H1 (cell line): ENCODE measurements around the gene SUSD1. TPM values are rescaled to one million over a fixed set of nuclear protein-coding genes. Genes with fewer than 3 reads are reported as not detected.

Experiments
- CTCF ChIA-PET: fragments of 300-600 bp; sonication (Branson Sonifier 250); formaldehyde crosslinking; loops from one replicate; lab custom pipeline; 2021; ENCODE audit not compliant: partially characterized antibody; lab: Charles Lee
- POLR2A ChIA-PET: fragments of 300-600 bp; sonication (Branson Sonifier 250); formaldehyde crosslinking; loops from one replicate; lab custom pipeline; 2021; ENCODE audit warnings: inconsistent platforms; ENCODE audit not compliant: partially characterized antibody; lab: Charles Lee
- DNase-seq, 2 experiments: peaks; one replicate each; pipeline versions ENCODE4 v3.0.0 to v3.0.0-alpha.2; 2010 to 2022; ENCODE audit warnings: low spot score in 2 of 2, low read depth in 1 of 2, mixed read lengths in 1 of 2
- FAIRE-seq: peaks from 2 replicates; lab custom pipeline; 2011; peaks lifted over from hg19 to GRCh38; lab: Jason Lieb, UNC
- H2AFZ ChIP-seq: 2 replicates; pipeline ENCODE4 v1.8.1; 2012; ENCODE audit warnings: low read length, inconsistent platforms
- H2AK5ac ChIP-seq: 2 replicates; pipeline ENCODE4 v1.6.1; 2013; ENCODE audit warnings: low read depth, low read length
- H2BK120ac ChIP-seq: replicated peaks from 2 replicates; pipeline ENCODE3; 2013; ENCODE audit warnings: low read depth, low read length, inconsistent platforms
- H2BK12ac ChIP-seq: 2 replicates; pipeline ENCODE4 v1.6.1; 2013; ENCODE audit warnings: low read depth, low read length
- H2BK15ac ChIP-seq: 2 replicates; pipeline ENCODE4 v1.6.1; 2013; ENCODE audit warnings: low read length
- H2BK20ac ChIP-seq: 2 replicates; pipeline ENCODE4 v1.6.1; 2013; ENCODE audit warnings: low read length
- H2BK5ac ChIP-seq: 2 replicates; pipeline ENCODE4 v1.6.1; 2013; ENCODE audit warnings: low read depth, low read length
- H3K14ac ChIP-seq: 2 replicates; pipeline ENCODE4 v1.6.1; 2013; ENCODE audit warnings: inconsistent platforms; ENCODE audit not compliant: insufficient read length
- H3K18ac ChIP-seq: 2 replicates; pipeline ENCODE4 v1.6.1; 2013; ENCODE audit warnings: low read length; ENCODE audit errors: extremely low read depth
- H3K23ac ChIP-seq: 2 replicates; pipeline ENCODE4 v1.6.1; 2013; ENCODE audit warnings: inconsistent platforms; ENCODE audit not compliant: insufficient read length
- H3K23me2 ChIP-seq: 2 replicates; pipeline ENCODE4 v1.6.1; 2013; ENCODE audit warnings: low read depth, low read length
- H3K27ac ChIP-seq: 2 replicates; pipeline ENCODE4 v1.6.1; 2011; ENCODE audit warnings: low read depth, low read length, inconsistent platforms
- H3K27me3 ChIP-seq, 4 experiments: replicated peaks in 1 of 4; 1 replicate in 1 of 4; 2 replicates in 3 of 4; pipeline versions ENCODE4 v1.6.1 to v1.8.1; 2011 to 2013; ENCODE audit warnings: low read length in 3 of 4, mild to moderate bottlenecking in 3 of 4, inconsistent platforms in 2 of 4, mixed read lengths in 2 of 4, moderate library complexity in 1 of 4; ENCODE audit not compliant: control insufficient read depth in 3 of 4, insufficient read depth in 3 of 4; ENCODE audit errors: extremely low read depth in 1 of 4
- H3K36me3 ChIP-seq, 4 experiments: 2 replicates each; pipeline versions ENCODE4 v1.6.1 to v1.8.1; 2011 to 2013; ENCODE audit warnings: mild to moderate bottlenecking in 4 of 4, low read length in 3 of 4, moderate library complexity in 2 of 4, control low read depth in 1 of 4, inconsistent platforms in 1 of 4; ENCODE audit not compliant: insufficient read depth in 4 of 4, control insufficient read depth in 2 of 4
- H3K4ac ChIP-seq: replicated peaks from 2 replicates; pipeline ENCODE3; 2013; ENCODE audit warnings: low read length, low read depth, mixed read lengths, inconsistent platforms; ENCODE audit not compliant: insufficient read length
- H3K4me1 ChIP-seq, 4 experiments: replicated peaks in 1 of 4; 1 replicate in 1 of 4; 2 replicates in 3 of 4; pipeline versions ENCODE4 v1.6.1 to v1.8.1; 2011 to 2013; ENCODE audit warnings: low read length in 3 of 4, inconsistent platforms in 2 of 4, mixed read lengths in 1 of 4; ENCODE audit not compliant: insufficient read depth in 4 of 4, control insufficient read depth in 3 of 4
- H3K4me2 ChIP-seq, 2 experiments: 2 replicates each; pipeline versions ENCODE4 v1.6.1 to v1.8.1; 2011 to 2013; ENCODE audit warnings: low read depth in 2 of 2, low read length in 2 of 2, control low read depth in 1 of 2, inconsistent platforms in 1 of 2, mild to moderate bottlenecking in 1 of 2; ENCODE audit not compliant: insufficient read depth in 1 of 2
- H3K4me3 ChIP-seq, 4 experiments: fragments of 200-600, 300-600 bp in 1 of 4; sonication (generic), shearing (Covaris generic), sonication (Bioruptor Twin) in 1 of 4; 2 replicates each; pipeline versions ENCODE4 v1.5.1 to v1.8.1; 2011 to 2016; ENCODE audit warnings: low read length in 4 of 4, low read depth in 3 of 4, control low read depth in 2 of 4, inconsistent platforms in 2 of 4, mild to moderate bottlenecking in 2 of 4, mixed read lengths in 1 of 4, moderate library complexity in 1 of 4; ENCODE audit not compliant: insufficient read depth in 2 of 4; ENCODE audit errors: extremely low read depth in 1 of 4
- H3K56ac ChIP-seq: replicated peaks from 2 replicates; pipeline ENCODE3; 2013; ENCODE audit warnings: low read depth, mild to moderate bottlenecking, mixed read lengths, low read length, inconsistent platforms; ENCODE audit not compliant: insufficient read length
- H3K79me1 ChIP-seq: 2 replicates; pipeline ENCODE4 v1.6.1; 2013; ENCODE audit warnings: low read depth, low read length, control low read depth
- H3K79me2 ChIP-seq, 2 experiments: 2 replicates each; pipeline versions ENCODE4 v1.6.1 to v1.8.1; 2012 to 2013; ENCODE audit warnings: low read length in 2 of 2, mild to moderate bottlenecking in 2 of 2, inconsistent platforms in 1 of 2; ENCODE audit not compliant: insufficient read depth in 2 of 2, control insufficient read depth in 1 of 2
- H3K9ac ChIP-seq, 4 experiments: replicated peaks in 1 of 4; 1 replicate in 1 of 4; 2 replicates in 3 of 4; pipeline versions ENCODE4 v1.6.1 to v1.8.1; 2011 to 2013; ENCODE audit warnings: low read depth in 3 of 4, low read length in 3 of 4, control low read depth in 2 of 4, mild to moderate bottlenecking in 2 of 4, moderate library complexity in 2 of 4, inconsistent platforms in 1 of 4; ENCODE audit errors: extremely low read depth in 1 of 4
- H3K9me3 ChIP-seq, 2 experiments: 2 replicates each; pipeline versions ENCODE4 v1.6.1 to v1.8.1; 2012 to 2013; ENCODE audit warnings: mild to moderate bottlenecking in 2 of 2, moderate library complexity in 2 of 2, control low read depth in 1 of 2, inconsistent platforms in 1 of 2, low read depth in 1 of 2, low read length in 1 of 2, mixed read lengths in 1 of 2; ENCODE audit not compliant: insufficient read depth in 2 of 2
- H4K20me1 ChIP-seq, 2 experiments: replicated peaks in 1 of 2; 2 replicates each; pipeline versions ENCODE3 to v1.8.1; 2011 to 2013; ENCODE audit warnings: inconsistent platforms in 2 of 2, low read length in 2 of 2, mild to moderate bottlenecking in 1 of 2; ENCODE audit not compliant: insufficient read depth in 2 of 2, control insufficient read depth in 1 of 2
- H4K5ac ChIP-seq: 2 replicates; pipeline ENCODE4 v1.6.1; 2013; ENCODE audit warnings: low read length, low read depth, mixed read lengths, inconsistent platforms; ENCODE audit not compliant: insufficient read length
- H4K8ac ChIP-seq: 2 replicates; pipeline ENCODE4 v1.8.0; 2013; ENCODE audit warnings: mild to moderate bottlenecking, moderate library complexity, low read length, inconsistent platforms; ENCODE audit not compliant: insufficient read depth; ENCODE audit errors: extremely low read depth
- H4K91ac ChIP-seq: replicated peaks from 2 replicates; pipeline ENCODE3; 2013; ENCODE audit warnings: low read length, mixed read lengths, inconsistent platforms; ENCODE audit not compliant: insufficient read length
- BACH1 ChIP-seq: IDR thresholded peaks from 2 replicates; pipeline ENCODE4 v1.6.1; 2012; ENCODE audit warnings: low read length, improper control_type of control experiment
- BCL11A ChIP-seq, 2 experiments: IDR thresholded peaks; one replicate each; pipeline ENCODE4 v1.6.1; 2011; ENCODE audit warnings: low read depth in 2 of 2, low read length in 2 of 2, mild to moderate bottlenecking in 2 of 2
- JUND ChIP-seq: IDR thresholded peaks from 2 replicates; pipeline ENCODE4 v1.6.1; 2011; ENCODE audit warnings: mild to moderate bottlenecking, improper control_type of control experiment, low read length
- KDM1A ChIP-seq: fragments of 200-600, 300-600 bp; sonication (generic); IDR thresholded peaks from 2 replicates; pipeline ENCODE4 v1.7.1; 2016; ENCODE audit warnings: mild to moderate bottlenecking, low read length, borderline replicate concordance
- POLR2A ChIP-seq, 2 experiments: IDR thresholded peaks; 1 replicate in 1 of 2; 2 replicates in 1 of 2; pipeline ENCODE4 v1.6.1; 2011; ENCODE audit warnings: low read depth in 2 of 2, low read length in 2 of 2, mild to moderate bottlenecking in 2 of 2; ENCODE audit errors: control extremely low read depth in 1 of 2
- POU5F1 ChIP-seq: IDR thresholded peaks from 2 replicates; pipeline ENCODE4 v1.6.1; 2011; ENCODE audit warnings: low read depth, mild to moderate bottlenecking, low read length, moderate library complexity
- RFX5 ChIP-seq: IDR thresholded peaks from 2 replicates; pipeline ENCODE4 v1.6.1; 2011; ENCODE audit warnings: low read depth, low read length, improper control_type of control experiment, borderline replicate concordance
- SP4 ChIP-seq: IDR thresholded peaks from 2 replicates; pipeline ENCODE4 v1.6.1; 2012; ENCODE audit warnings: low read length, inconsistent platforms
- SUZ12 ChIP-seq: fragments of 200-600 bp; sonication (generic); IDR thresholded peaks from 2 replicates; pipeline ENCODE4 v1.6.1; 2012; ENCODE audit warnings: mild to moderate bottlenecking, inconsistent platforms, low read length, moderate library complexity, mixed read lengths
- WGBS, 2 experiments: shearing (Covaris generic) in 1 of 2; methylation state at CpG; one replicate each; pipeline versions ENCODE4 v1.1.6 to v1.1.7; 2013 to 2015; ENCODE audit warnings: low lambda C conversion rate in 2 of 2, mixed read lengths in 2 of 2, inconsistent platforms in 1 of 2, low coverage in 1 of 2, missing lambda C conversion rate in 1 of 2; ENCODE audit not compliant: insufficient replicate concordance in 2 of 2, insufficient coverage in 1 of 2, insufficient read length in 1 of 2; ENCODE audit errors: extremely low coverage in 1 of 2, missing lambda C conversion rate in 1 of 2; 5-methylcytosine and 5-hydroxymethylcytosine counted together
- polyA plus RNA-seq, 7 experiments: library from polyadenylated mRNA; depleted of rRNA in 3 of 7; stranded (reverse) in 5 of 7; unstranded in 2 of 7; fragments of >200 nt in 5 of 7; fragments of 200-250 nt in 2 of 7; gene quantifications; 1 replicate in 5 of 7; 2 replicates in 1 of 7; 4 replicates in 1 of 7; pipeline versions ENCODE4 v1.2.1 to v1.2.3, GENCODE V29; 2011 to 2013; ENCODE audit warnings: missing spikeins in 2 of 7, mixed read lengths in 2 of 7
- total RNA-seq: library from RNA; stranded (reverse); fragmentation: NEBNext Ultra II Directional; extraction: Animal tissue kit (Norgen Biotek cat#: 25700); gene quantifications from 2 replicates; pipeline ENCODE4 v1.2.1, GENCODE V29; 2021
- TF ChIP-seq, protein P1 (sequence below), 3 experiments: IDR thresholded peaks; 1 replicate in 2 of 3; 2 replicates in 1 of 3; pipeline versions ENCODE4 v1.5.1 to v1.6.1; 2011; ENCODE audit warnings: low read length in 3 of 3, mild to moderate bottlenecking in 3 of 3, inconsistent platforms in 2 of 3, low read depth in 1 of 3, moderate library complexity in 1 of 3; ENCODE audit not compliant: insufficient read depth in 1 of 3; ENCODE audit errors: control extremely low read depth in 1 of 3

Gene SUSD1
- total and polyA plus RNA-seq, 2 of the 8 experiments (the other 6 are each of a cell fraction or from before 2014, with no cell fraction given): 2.8 to 7.2 TPM

DNA sequence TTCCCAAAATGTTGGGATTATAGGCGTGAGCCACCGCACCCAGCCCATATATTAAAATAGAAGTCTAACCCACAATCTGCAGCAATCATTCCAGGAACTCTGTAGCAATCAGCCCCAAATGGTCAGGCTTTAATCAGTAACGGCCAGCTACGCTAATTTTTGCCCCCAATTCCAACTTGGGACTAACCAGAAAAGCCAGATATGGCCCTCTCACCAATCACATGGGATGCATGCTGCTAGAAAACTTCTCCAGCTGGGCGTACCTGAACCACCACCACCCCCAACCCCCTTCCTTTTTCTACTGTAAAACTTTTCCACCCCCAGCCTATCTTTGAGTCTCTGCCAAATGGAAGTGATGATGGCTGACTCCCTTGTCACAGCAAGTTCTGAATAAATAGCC, 4.1 kb downstream of the SUSD1 start:
- H3K56ac ChIP-seq: no peak overlapping the region
- no peaks in the 10 kb centered on the region for H3K36me3 ChIP-seq
- no peak overlapping the region for H3K9ac ChIP-seq
- no peaks in the 10 kb centered on the region for H3K79me1 ChIP-seq
- no peak overlapping the region for H3K18ac ChIP-seq
- ChIA-PET POLR2A (no interaction called here), CTCF (interaction anchor here (0.6 to 1.5 kb wide), 3 partner anchors 11 to 73 kb away, joined by 4 to 5 read pairs (median 4); no protein-coding TSS in a partner anchor)
- TF ChIP-seq SP4: no peak
- TF ChIP-seq SUZ12: no peak
- TF ChIP-seq POLR2A (IDR thresholded peaks at IDR 0.05; ENCODE audit: control extremely low read depth in 1 of 2, low read depth in 2 of 2, low read length in 2 of 2): no peak
- no peak for TF ChIP-seq POU5F1
- no peak for TF ChIP-seq BACH1
- TF ChIP-seq, protein P1, sequence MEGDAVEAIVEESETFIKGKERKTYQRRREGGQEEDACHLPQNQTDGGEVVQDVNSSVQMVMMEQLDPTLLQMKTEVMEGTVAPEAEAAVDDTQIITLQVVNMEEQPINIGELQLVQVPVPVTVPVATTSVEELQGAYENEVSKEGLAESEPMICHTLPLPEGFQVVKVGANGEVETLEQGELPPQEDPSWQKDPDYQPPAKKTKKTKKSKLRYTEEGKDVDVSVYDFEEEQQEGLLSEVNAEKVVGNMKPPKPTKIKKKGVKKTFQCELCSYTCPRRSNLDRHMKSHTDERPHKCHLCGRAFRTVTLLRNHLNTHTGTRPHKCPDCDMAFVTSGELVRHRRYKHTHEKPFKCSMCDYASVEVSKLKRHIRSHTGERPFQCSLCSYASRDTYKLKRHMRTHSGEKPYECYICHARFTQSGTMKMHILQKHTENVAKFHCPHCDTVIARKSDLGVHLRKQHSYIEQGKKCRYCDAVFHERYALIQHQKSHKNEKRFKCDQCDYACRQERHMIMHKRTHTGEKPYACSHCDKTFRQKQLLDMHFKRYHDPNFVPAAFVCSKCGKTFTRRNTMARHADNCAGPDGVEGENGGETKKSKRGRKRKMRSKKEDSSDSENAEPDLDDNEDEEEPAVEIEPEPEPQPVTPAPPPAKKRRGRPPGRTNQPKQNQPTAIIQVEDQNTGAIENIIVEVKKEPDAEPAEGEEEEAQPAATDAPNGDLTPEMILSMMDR (IDR thresholded peaks at IDR 0.05; ENCODE audit: control extremely low read depth in 1 of 3, insufficient read depth in 1 of 3, low read depth in 1 of 3, low read length in 3 of 3): no peak
- no peak for TF ChIP-seq BCL11A (IDR thresholded peaks at IDR 0.05; ENCODE audit: low read depth in 2 of 2, low read length in 2 of 2)
- TF ChIP-seq JUND: no peak
- TF ChIP-seq KDM1A: no peak
- TF ChIP-seq RFX5: no peak
- peaks cover 0 to 16% (median 7%) of the 10 kb centered on the region in 4 experiments; a peak in 5 of 7 replicates for H3K4me1 ChIP-seq
- H2AK5ac ChIP-seq: no peak overlapping the region
- no peak overlapping the region for H3K4me2 ChIP-seq
- peaks cover 0 to 23% (median 16%) of the 10 kb centered on the region in 4 experiments; a peak in 5 of 7 replicates for H3K27me3 ChIP-seq
- no peak overlapping the region for H2BK20ac ChIP-seq
- no peak overlapping the region for H3K23ac ChIP-seq
- no peak overlapping the region for H4K8ac ChIP-seq
- no peaks in the 10 kb centered on the region for H3K9me3 ChIP-seq
- H2BK5ac ChIP-seq: no peak overlapping the region
- no peak overlapping the region for H2BK15ac ChIP-seq
- H4K20me1 ChIP-seq: no peaks in the 10 kb centered on the region
- no peak overlapping the region for H4K5ac ChIP-seq
- no peak overlapping the region for H2AFZ ChIP-seq
- FAIRE-seq (no peak), DNase-seq (no peak)
- H2BK120ac ChIP-seq: no peak overlapping the region
- no peak overlapping the region for H2BK12ac ChIP-seq
- H3K4me3 ChIP-seq: no peak overlapping the region
- H3K4ac ChIP-seq: no peak overlapping the region
- peaks cover 12% of the 10 kb centered on the region for H3K23me2 ChIP-seq
- 81% methylated on average over 5 of the region's 5 CpGs; no CpG with 5 or more reads in 1 of the 2 experiments for WGBS, 2 experiments
- no peak overlapping the region for H4K91ac ChIP-seq
- H3K79me2 ChIP-seq: no peaks in the 10 kb centered on the region
- no peak overlapping the region for H3K14ac ChIP-seq
- H3K27ac ChIP-seq: no peak overlapping the region
